Activated CD4-positive, alpha-beta T cell treated with anti-CD3 and anti-CD28 coated beads, Interleukin-2, amount 50 U/mL, for 24 hours (primary cell): ENCODE data around the gene MINDY4.

Experiments used
- DNase-seq, 2 donors: peaks; one replicate each; pipeline ENCODE4 v3.0.0-alpha.2; 2020; ENCODE audit warnings: low read depth in 1 of 2, low spot score in 1 of 2

MINDY4 gene

GRCh38 chr7:30926313-30926712 lies 155.1 kb downstream of the MINDY4 start:
- no peak for DNase-seq

- no peak for DNase-seq
Measured at GRCh38 chr7:30927040-30927439, 155.8 kb downstream of the MINDY4 start.

- DNase-seq: no peak
Measured at GRCh38 chr7:30927559-30927958, 156.3 kb downstream of the MINDY4 start.

- no peak for DNase-seq
Measured at GRCh38 chr7:30928254-30928872, 157.1 kb downstream of the MINDY4 start.

- DNase-seq: no peak
Measured at GRCh38 chr7:30929686-30930085, 158.5 kb downstream of the MINDY4 start.

- no peak for DNase-seq
Measured at GRCh38 chr7:30930621-30931020, 159.4 kb downstream of the MINDY4 start.

- DNase-seq: no peak
Measured at GRCh38 chr7:30931161-30931928, 160.1 kb downstream of the MINDY4 start.

- no peak for DNase-seq
Measured at GRCh38 chr7:30931929-30932540, 160.8 kb downstream of the MINDY4 start.

- DNase-seq: no peak
Measured at GRCh38 chr7:30932562-30932961, 161.3 kb downstream of the MINDY4 start.

GRCh38 chr7:30933124-30933974 lies 162.1 kb downstream of the MINDY4 start:
- DNase-seq: no peak

GRCh38 chr7:30934225-30934624 lies 163.0 kb downstream of the MINDY4 start:
- no peak for DNase-seq

GRCh38 chr7:30934732-30935568 lies 163.7 kb downstream of the MINDY4 start:
- no peak for DNase-seq

GRCh38 chr7:30935569-30935877 lies 164.3 kb downstream of the MINDY4 start:
- no peak for DNase-seq

GRCh38 chr7:30936650-30937245 lies 165.5 kb downstream of the MINDY4 start:
- no peak for DNase-seq

- no peak for DNase-seq
Measured at GRCh38 chr7:30937416-30937815, 166.2 kb downstream of the MINDY4 start.

GRCh38 chr7:30938435-30939316 lies 167.5 kb downstream of the MINDY4 start:
- DNase-seq: peak; percentile 26 to 52

GRCh38 chr7:30941582-30942323 lies 170.5 kb downstream of the MINDY4 start:
- DNase-seq: no peak
